GM21390 (cell line): Measurements from ENCODE around the gene TMEM63C.

Experiments
- ATAC-seq: cut with Tn5 transposase; IDR thresholded peaks from one replicate; pipeline ENCODE4 v1.9.1; 2021; ENCODE audit not compliant: unreplicated experiment

The TMEM63C gene

DNA sequence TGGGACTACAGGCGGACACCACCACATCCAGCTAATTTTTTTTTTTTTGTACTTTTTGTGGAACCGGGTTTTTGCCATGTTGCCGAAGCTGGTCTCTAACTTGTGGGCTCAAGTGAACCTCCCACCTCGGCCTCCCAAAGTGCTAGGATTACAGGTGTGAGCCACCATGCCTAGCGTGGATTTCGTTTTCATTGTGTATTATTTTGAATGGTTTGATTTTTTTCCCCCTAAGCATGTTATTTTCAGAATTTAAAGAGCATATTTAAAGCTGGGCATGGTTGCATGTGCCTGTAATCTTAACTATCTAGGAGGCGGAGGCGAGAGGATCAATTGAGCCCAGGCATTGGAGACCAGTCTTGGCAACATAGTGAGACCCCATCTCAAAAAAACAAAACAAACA, 13.1 kb downstream of the TMEM63C start:
- no peak for ATAC-seq

DNA sequence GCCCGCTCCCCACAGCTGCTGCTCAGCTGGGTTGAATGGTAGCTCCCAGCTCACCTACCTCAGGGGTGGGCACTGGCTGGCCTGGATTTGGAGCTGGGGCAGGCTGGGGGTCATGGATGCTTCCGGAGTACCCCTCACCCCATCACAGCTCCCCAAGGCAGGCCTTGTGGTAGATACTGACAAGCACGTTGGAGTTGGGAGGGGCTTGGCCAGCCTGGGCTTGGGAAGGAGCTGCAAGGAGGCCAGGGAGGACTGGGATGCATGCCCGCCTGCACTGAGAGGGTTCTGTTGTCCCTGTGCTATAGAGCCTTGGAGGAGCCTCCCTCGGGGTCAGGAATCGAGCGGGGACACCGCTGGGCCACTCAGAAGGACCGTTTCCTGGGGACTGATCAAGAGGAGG, 14.2 kb downstream of the TMEM63C start:
- no peak for ATAC-seq

DNA sequence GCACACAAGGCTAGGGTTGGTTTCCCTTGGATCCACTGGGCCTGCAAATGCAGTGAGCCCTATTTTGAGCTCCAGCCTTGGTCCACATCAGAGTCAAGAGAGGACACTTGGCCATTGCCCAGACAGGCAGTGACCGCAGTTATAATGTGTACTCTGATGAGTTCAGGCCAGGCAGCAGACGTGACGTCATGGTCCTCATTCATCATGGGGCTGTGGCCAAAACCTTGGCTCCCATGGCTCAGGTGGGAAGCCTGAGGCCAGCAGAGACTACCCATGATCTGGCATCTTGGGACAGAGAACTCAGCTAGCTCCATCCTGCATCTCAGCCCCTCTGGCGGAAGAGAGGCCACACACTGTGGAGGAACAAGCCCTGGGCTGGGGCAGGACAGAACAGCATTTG, 16.4 kb downstream of the TMEM63C start:
- no peak for ATAC-seq

DNA sequence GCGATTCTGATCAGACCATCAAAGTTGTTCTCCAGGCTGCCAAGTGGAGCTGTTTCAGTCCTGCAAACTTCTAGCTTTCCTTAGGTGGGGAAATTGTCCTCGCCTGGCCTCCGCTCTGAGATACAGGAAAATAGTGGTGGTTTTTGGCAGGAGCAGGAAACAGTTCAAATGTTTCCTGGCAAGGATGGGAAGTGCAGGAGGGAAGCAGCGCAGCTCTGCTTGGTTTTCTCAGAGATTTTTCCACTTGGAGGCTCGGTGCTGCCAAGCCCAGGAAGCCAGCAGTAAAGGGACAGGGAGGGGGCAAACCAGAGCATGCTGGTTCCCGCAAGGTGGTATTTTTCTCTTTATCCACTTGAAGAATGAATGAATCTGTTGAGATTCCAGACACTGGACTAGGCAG, 17.0 kb downstream of the TMEM63C start:
- ATAC-seq, result no peak

DNA sequence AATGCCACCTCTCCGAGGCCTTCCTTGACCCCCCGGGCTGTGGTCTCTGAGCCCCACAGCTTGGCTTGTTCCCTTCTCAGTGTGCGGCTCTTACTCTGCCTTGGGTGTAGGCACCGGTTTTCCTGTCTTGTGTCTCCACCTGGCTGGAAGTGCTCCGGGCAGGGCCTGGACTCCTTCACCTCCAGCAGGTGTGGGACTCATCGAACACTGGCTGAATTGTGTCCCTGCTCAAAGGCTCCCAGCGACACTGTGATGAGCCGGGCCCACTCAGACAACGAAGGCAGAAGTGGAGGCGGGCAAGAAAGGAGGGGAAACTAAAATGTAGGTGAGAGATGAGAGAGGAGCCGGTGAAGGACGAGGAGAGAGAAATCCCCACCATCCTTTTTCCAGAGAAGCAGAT, 18.0 kb downstream of the TMEM63C start:
- ATAC-seq, result no peak

DNA sequence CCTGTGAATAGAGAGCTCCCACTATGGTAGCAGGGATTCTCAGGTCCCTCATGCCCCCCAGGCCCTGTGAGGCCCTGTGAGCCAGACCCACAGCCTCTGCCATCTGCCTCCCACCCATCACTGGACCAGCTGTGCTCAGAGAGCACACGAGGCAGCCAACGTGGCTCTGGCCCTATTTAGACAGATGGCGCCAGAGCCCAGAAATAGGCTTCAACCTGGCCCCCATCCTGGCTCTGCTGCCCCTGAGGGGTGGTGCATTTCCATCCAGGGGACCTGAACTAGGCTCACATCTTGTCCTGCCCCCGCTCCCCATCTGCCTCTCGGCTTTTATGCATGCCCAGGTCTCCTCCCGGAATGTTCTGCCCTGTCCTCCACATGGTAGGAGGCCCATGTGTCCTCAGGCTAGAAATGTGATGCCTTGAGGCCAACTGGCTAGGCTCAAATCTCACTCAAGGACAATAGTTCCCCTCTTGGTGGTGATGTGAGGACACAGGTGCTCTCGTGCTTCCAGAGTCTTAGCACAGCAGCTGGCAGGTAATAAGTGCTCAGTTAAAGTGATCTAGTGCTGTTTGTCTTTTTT, 18.9 kb downstream of the TMEM63C start:
- ATAC-seq, result no peak

DNA sequence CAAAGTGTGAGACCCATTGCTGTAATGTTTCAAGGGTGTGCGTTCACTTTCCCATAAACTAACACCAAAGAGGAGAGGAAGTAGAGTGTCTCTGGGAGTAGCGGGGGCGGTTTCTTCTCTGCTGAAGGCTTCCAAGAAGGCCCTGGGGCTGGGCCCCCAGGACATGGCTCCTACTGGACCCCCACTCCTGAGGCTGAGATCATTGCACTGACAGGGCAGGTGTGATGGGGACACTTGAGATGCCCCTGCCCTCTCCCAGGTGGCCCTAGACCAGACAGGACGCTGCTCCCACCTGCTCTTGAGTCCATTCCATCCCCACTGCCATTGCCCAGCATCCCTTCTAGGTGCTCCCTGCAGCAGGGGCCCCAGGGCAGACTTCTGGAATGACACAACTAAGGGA, 20.1 kb downstream of the TMEM63C start:
- no peak for ATAC-seq

DNA sequence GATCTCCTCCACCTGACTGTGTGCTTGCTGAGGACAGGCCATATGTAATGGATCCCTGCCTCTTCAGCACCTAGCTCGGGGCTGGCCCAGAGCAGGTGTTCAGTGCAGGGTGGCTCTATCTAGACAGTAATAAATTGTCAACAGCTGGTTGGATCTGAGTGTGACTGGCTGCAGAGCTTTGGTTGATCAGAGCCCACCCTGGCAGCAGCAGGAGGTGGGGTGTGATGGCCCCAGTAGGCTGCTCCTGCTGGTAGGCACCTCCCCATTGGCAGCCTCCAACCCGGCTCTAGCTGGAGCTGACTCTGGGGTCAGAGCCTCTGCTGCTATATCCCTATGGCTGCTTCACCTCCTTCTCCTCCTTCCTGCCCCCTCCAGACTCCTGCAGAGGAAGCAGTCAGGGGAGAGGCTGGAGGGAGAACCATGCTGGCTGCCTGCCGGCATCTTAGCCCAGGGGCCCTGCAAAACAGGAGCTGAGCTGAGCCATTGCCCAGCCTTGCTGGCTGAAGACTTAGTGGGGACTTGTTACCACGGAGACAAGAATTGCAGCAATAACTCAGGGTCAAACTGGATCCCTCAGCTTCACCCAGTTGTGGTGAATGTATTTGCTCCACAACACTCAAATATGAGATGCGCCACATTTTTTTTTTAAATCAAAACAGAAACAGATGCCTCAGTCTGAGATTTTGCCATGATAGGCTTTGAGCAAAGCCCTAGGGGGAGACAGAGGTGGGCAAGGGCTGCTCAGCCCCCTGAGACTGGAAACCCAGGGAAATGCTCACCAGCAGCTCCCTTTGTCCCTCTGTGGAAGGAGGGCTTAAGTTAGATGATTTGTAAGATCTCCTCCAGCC, 22.2 kb downstream of the TMEM63C start:
- no peak for ATAC-seq

DNA sequence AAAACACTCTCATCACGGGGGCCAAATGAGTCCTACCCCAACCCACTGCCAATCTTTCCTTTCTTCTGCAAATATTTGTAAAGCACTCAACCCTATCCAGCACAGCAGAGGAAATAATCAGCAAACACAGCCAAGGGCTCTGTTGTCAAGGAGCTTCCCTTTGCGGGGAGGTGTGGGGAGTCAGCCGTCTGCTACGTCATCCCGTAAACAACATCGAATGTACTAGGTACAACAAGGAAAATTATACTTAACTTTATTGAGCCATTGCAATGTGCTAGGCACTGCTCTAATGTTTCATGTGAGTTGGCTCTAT, 22.8 kb downstream of the TMEM63C start:
- ATAC-seq, result no peak

DNA sequence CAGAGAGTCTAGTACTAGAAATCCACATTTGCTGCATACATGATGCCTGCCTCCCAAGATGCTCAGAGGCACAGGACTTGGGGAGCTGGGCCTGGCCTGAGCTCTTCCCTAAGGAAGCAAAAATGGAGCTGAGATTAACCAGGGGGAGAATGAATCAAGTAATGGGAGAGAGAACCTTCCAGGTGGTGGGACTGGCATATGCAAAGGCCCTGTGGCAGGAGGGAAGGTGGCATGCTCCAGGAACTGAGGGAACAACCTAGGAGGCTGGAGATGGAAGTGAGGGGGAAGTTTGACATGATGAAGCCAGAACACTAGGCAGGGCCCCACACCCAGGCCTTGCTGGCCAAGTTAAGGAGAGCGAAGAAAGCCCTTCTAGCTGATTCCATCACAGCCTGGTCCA, 23.3 kb downstream of the TMEM63C start:
- ATAC-seq, result no peak

DNA sequence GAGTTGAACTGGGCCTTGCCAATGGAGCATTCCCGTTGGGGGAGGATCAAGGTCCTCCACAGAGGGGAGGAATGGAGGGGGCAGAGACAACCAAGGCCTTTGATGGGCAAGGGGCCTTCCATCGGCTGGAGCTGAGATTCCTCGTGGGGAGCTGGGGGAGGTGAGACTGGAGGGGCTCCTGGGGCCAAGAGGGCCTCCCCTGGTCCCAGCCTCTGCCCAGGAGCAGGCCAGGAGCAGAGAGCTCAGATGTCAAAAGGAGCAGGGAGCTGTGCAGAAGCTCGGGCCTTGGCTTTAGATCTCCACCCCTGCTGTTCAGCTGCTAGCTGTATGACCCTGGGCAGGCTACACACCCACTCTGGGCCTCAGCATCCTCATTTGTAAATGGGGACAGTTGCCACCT, 24.0 kb downstream of the TMEM63C start:
- ATAC-seq, result no peak

DNA sequence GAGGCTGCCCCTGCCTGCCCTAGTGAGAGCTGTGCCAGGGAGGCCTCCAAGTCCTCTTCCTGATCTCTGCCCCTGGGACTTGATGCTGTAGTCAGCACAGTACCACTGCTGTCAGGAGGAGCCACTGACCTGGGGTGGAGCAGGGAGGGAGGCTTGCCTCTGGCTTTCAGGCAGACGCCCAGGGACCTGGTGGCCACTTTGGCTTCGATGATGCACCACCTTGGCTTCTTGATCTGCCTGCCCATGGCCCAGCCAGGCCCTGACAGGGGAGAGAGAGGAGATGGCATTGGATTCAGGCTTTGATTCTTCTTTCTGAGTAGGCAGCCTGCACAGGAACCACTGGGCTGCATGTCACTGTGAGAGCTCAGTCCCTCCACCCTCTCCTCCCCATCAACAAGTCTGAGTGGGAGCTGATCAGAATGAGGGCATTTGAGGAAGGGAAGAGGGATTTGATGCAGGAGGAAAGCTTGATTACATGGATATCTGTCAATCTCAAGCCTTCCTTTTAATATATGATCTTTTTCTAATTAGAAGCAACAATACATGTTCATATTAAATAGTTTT, 24.7 kb downstream of the TMEM63C start:
- no peak for ATAC-seq

DNA sequence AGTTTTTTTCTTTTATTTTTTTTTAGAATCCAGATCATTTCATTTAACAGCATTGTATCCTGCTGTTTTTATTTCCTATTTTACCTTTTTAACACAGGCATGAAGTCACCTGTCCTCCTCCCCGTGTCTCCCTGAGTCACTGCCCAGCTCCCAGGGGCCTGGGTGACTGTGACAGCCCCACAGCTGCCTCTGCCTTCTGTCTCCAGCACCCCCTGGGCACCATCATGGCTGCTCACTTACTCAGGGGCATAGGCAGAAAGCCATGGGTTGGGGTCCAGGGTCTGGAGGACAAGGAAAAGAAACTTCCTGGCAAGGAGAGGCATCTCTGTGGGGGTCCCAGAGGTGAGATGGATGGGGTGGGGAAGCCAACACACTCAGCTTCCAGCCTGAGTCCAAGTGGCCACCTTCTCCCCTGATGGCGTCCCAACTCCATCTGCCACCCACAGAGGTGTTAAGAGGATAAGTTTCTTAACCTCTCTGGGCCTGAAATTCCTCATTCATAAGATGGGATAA, 25.3 kb downstream of the TMEM63C start:
- no peak for ATAC-seq

DNA sequence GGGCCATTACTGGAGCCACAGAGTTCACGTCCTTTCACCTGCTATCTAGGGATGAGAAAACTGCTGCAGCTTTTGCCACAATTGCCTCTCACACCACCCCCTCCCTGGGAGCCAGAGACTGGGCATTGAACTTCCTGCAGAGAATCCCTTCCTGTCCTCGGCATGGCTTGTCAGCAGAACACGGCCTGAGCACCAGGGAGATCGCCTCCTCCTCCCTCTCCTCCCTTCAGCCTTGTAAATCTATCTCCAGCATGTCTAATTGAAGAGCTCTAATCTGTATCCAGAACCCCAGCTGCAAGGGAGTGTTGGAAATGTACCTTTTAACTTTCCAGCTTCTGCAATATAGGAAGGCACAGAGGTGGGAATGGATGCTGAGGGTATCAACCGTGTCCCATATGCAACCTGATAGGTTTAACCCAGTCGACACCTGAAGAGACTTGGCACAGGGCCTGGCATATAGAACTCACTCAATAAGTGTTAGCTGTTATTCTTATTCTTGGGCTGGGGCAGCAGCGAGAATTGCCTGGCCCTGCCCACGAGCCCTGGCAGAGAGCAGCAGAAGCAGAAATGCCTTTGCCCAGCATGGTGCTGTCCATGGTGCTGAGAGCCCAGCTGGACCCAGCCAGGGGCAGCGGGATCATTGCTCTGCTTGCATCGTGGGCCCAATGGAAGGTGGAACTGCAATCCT, 26.8 kb downstream of the TMEM63C start:
- ATAC-seq, result no peak

DNA sequence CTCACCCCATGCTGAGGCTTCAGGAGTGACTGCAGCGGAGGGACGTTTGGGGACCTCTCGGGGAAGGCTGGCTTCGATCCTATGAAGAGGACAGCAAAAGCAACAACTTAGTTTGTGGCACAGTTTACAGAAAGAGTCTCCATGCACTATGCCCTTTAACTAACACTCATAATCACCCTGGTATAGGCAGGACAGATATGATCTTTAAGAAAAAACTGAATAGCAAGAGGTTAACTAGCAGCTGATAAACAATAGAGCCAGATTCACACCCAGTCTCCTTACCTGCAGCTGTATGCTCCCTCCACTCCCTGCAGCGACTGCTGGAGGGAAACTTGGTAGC, 27.4 kb downstream of the TMEM63C start:
- ATAC-seq, result no peak

DNA sequence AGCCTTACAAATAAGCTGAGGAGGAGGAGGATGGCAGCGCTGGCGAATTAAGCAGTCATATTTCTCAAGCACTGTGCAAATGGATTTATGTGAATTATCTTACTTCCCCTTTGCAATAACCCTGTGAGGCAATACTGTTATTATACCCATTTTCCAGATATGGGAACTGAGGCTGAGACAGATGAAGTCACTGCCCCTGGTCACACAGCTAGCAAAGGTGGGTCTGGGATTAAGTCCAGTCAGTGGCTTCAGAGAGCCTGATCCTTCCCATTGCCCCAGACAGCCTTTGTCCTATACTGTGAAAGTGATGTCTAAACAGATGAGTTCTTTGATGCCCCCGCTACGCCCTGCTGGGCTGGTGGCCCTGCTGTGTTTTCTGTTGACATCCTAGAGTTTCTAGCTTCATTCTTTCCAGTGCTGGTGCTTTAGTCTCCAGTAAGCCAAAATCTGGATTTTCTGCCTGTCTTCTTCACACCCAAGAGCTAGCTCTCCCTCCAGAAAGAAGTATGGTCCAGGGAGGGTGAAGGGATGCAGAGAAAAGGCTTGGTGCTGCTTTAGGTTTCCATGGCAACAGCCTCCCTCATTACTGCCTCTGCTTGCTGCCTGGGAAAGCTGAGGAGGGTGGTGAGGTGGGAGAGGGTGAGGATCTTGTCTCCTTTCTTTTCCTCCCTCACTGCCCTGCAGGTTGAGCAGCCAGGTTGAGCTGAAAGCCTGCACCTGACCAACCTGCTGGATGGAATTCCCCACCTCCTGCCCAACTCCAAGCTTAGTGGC, 30.7 kb downstream of the TMEM63C start:
- no peak for ATAC-seq

DNA sequence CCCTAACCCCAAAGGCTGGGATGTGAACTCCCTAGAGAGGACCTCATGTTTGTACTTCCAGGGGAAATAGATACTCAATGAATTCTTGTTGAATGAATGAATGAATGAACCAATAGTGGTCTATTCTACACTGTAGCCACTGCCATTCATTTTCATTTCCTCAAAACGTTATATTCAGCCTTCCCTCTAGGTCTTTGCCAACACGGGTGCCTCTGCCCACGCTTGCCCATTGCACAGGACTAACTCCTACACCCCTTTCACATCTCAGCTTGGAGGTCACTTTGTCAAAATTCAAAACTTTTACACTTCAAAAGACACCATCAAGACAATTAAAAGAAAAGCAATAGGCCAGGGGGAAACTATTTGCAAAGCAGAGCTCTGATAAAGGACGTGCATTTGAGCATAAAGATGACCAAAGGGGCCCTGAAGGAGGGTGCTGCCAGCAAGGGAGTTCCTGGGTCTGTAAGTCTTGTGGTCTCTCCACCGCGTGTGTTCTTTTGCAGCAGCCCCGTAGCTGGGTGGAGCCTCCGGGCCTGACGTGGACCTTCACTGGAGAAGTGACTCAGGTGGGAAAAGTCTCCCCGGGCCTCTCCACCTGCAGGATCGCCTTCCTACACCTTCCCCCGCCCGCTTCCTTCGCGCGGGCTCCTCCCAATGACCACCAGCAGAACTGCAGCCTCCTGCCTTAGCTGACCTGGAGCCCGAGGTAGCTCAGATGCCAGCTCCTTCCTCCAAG, 31.5 kb downstream of the TMEM63C start:
- ATAC-seq, result peak; percentile 69

DNA sequence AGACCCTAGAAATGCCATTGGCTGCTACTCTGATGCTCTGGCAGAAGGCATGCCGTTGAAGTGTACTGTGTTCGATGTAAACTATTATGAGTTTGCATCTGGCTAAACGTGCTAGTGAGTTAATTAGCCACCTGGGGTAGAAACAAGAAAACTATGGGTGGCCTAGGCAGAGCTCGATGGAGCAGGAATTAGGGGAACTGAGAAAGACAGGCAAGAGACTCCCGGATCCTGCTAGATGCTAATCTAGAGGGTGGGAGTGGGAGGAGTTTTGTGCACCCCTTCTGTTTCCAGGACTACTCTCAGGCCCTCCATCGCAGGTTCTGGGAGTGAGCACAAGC, 32.0 kb downstream of the TMEM63C start:
- no peak for ATAC-seq

DNA sequence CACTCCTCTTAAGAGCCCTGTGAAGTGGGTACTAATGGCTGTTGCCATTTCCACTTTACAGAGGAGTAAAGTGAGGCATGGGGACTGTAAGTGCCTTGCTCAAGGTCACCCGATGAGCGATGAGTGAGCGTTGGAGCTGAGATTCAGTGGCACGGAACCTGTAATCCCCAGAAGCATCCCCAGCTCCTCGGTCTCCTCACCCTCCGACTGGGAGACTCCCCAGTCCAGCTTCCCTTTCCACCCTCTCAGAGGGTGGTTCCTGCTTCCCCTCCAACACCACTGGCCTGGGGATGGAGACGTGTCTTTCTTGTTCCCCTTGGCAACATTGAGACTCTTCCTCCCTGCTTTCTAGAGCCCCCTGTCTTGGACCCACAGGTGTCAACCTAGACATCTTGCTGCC, 32.6 kb downstream of the TMEM63C start:
- ATAC-seq, result no peak

DNA sequence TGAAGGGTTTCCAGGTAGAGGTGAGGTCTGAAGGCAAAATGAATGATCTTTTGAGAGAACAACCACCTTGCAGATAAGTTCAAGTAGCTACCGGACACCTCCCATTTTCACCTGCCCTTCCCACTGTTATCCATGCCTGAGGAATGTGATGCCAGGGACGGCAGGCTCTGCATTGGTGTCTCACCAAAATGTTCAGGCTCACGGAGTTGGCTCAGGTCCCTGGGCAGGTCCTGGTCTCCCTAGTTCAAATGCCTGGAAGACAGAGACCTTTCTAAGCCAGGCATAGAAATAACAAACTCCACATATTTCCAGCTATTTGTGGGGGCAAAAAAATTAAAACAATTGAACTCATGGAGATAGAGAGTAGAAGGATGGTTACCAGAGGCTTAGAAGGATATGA, 36.0 kb downstream of the TMEM63C start:
- no peak for ATAC-seq

DNA sequence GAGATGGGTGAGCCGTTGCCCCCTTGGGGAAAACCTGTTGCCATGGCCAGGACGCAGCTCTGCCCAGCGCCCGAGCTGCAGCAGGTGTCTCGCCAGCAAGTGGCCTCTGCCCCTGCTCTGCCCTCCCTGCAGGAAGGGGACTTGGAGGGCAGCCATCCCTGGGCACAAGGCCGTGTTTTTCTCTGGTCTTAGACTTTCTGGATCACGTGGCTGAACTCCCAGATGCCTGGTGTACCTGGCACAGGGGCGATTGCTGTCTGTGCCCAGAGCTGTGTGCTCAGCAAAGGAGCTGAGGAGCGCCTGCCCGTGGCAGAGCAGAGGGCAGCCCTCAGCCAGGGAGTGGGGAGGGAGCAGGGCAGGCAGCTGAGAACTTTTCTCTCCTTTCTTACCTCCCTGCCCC, 38.0 kb downstream of the TMEM63C start:
- no peak for ATAC-seq
